ENCODE data around the gene PRRG4. TPM values are rescaled to one million over a fixed set of nuclear protein-coding genes. Genes with fewer than 3 reads are reported as not detected.

The PRRG4 gene
- total and polyA plus RNA-seq, 2 of the 13 experiments (the other 11 are each of a cell fraction or from before 2014, with no cell fraction given) = 0.24 to 0.95 TPM

DNA sequence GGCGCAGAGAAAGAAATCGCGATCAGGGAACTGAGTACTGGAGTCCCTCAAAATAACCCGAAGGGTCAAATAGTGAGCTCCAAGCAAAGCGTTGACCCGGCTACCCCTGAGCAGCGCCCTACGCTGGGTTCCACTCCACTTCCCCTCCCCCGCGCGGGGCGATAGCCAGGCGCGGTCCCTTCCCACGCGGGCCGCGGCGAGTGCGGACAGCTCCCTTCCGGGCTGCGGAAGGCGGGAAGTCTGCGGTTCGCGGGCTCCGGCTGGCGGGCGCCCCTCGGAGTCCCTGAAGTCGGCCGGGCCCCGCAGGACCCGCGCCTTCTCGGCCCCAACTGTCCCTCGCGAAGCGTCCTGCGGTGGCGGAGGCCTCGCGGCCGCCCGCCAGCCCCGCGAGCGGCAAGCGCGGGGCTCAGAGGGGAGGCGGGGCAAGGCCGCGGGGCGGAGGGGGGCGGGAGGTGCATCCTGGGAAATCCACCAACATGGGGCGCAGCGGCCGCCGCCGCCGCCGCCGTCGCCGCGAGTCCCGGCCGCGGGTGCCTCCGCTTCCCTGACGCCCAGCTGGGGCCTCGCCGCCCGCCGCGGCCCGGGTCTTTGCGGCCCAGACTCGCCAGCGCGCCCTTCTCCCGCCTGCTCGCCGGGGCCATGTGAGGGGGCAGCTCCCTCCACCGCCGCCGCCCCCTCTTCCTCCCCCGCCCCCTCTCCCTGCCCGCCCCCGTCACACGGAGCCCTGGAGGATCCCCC lies 62.8 kb downstream of the PRRG4 start, which contains the start of gene QSER1 (continued):
- TF ChIP-seq IRF9 (CRISPR knock-in tag; IDR thresholded peaks at IDR 0.05; ENCODE audit: borderline replicate concordance) (peak; percentile 72; the same call in 1 of the 2 replicates), RFXAP (CRISPR knock-in tag; IDR thresholded peaks at IDR 0.05; ENCODE audit: borderline replicate concordance) (no peak), PAXIP1 (CRISPR knock-in tag; conservative IDR thresholded peaks at IDR 0.05) (no peak), ZNF224 (CRISPR knock-in tag; IDR thresholded peaks at IDR 0.05) (peak; percentile 43; the same call in 1 of the 2 replicates), NR0B2 (CRISPR knock-in tag; IDR thresholded peaks at IDR 0.05) (0 out of 2 replicates have a peak, but pooled peaks have one; percentile 40), ZKSCAN1 (IDR thresholded peaks at IDR 0.05; ENCODE audit: low read length) (no peak), ZNF317 (CRISPR knock-in tag; IDR thresholded peaks at IDR 0.05) (no peak), TCF12 (IDR thresholded peaks at IDR 0.05) (no peak), TCF12 (CRISPR knock-in tag; IDR thresholded peaks at IDR 0.05) (0 out of 2 replicates have a peak, but pooled peaks have one; percentile 54), AHR (CRISPR knock-in tag; IDR thresholded peaks at IDR 0.05) (no peak), ZNF510 (CRISPR knock-in tag; IDR thresholded peaks at IDR 0.05; ENCODE audit: low read depth) (0 out of 2 replicates have a peak, but pooled peaks have one; percentile 24), ZMYM3 (CRISPR knock-in tag; IDR thresholded peaks at IDR 0.05) (no peak), CAMTA2 (CRISPR knock-in tag; IDR thresholded peaks at IDR 0.05; ENCODE audit: borderline replicate concordance) (no peak), GABPB1 (CRISPR knock-in tag; IDR thresholded peaks at IDR 0.05) (peak; percentile 57; the same call in 1 of the 2 replicates), FOXA1 (IDR thresholded peaks at IDR 0.05) (no peak), FOXA1 (CRISPR knock-in tag; IDR thresholded peaks at IDR 0.05) (no peak), ZNF616 (CRISPR knock-in tag; IDR thresholded peaks at IDR 0.05; ENCODE audit: low read depth) (no peak), MAX (IDR thresholded peaks at IDR 0.05) (peak; percentile 79)
- TF ChIP-seq, protein P1, sequence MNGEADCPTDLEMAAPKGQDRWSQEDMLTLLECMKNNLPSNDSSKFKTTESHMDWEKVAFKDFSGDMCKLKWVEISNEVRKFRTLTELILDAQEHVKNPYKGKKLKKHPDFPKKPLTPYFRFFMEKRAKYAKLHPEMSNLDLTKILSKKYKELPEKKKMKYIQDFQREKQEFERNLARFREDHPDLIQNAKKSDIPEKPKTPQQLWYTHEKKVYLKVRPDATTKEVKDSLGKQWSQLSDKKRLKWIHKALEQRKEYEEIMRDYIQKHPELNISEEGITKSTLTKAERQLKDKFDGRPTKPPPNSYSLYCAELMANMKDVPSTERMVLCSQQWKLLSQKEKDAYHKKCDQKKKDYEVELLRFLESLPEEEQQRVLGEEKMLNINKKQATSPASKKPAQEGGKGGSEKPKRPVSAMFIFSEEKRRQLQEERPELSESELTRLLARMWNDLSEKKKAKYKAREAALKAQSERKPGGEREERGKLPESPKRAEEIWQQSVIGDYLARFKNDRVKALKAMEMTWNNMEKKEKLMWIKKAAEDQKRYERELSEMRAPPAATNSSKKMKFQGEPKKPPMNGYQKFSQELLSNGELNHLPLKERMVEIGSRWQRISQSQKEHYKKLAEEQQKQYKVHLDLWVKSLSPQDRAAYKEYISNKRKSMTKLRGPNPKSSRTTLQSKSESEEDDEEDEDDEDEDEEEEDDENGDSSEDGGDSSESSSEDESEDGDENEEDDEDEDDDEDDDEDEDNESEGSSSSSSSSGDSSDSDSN (CRISPR knock-in tag; IDR thresholded peaks at IDR 0.05) = no peak
- TF ChIP-seq, protein P2, sequence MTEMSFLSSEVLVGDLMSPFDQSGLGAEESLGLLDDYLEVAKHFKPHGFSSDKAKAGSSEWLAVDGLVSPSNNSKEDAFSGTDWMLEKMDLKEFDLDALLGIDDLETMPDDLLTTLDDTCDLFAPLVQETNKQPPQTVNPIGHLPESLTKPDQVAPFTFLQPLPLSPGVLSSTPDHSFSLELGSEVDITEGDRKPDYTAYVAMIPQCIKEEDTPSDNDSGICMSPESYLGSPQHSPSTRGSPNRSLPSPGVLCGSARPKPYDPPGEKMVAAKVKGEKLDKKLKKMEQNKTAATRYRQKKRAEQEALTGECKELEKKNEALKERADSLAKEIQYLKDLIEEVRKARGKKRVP (CRISPR knock-in tag; IDR thresholded peaks at IDR 0.05) = no peak
